Activated T-helper 1 cell treated with anti-CD3 and anti-CD28 coated beads, Interleukin-12 subunit alpha, Interleukin-12 subunit beta, Interleukin-2, Interleukin-4 antibody, amounts not matched to agents 30 ng/mL and 10 ng/mL and 1 ng/mL, durations not matched to agents 14 hours and 24 hours and 36 hours (primary cell): ENCODE results near the gene RARS2. TPM values are rescaled to one million over a fixed set of nuclear protein-coding genes. Genes with fewer than 3 reads are reported as not detected.

ENCODE experiments used
- DNase-seq: peaks from one replicate; pipeline ENCODE4 v3.0.0; 2021; ENCODE audit warnings: low spot score
- H3K27ac Mint-ChIP-seq: one replicate; pipeline ENCODE4 v1.8.0; 2021; ENCODE audit warnings: mild to moderate bottlenecking, mixed read lengths
- H3K27me3 Mint-ChIP-seq: one replicate; pipeline ENCODE4 v1.8.0; 2022; ENCODE audit warnings: mild to moderate bottlenecking, moderate library complexity, mixed read lengths; ENCODE audit not compliant: insufficient read depth
- H3K36me3 Mint-ChIP-seq: one replicate; pipeline ENCODE4 v1.8.0; 2021; ENCODE audit warnings: low read depth, mixed read lengths
- H3K4me1 Mint-ChIP-seq: one replicate; pipeline ENCODE4 v1.8.0; 2021; ENCODE audit warnings: low read depth, mixed read lengths
- H3K4me3 Mint-ChIP-seq: one replicate; pipeline ENCODE4 v1.8.0; 2021; ENCODE audit warnings: mild to moderate bottlenecking, moderate library complexity, mixed read lengths
- H3K9me3 Mint-ChIP-seq: one replicate; pipeline ENCODE4 v1.8.0; 2021; ENCODE audit warnings: mixed read lengths
- intact Hi-C: fragments of 100-400 bp; cut with micrococcal nuclease; formaldehyde crosslinking; loops from one replicate; pipeline ENCODE4 v1.15.1; 2024
- total RNA-seq: library from RNA; stranded (reverse); gene quantifications from 2 replicates; pipeline ENCODE4 v1.2.3, GENCODE V29; 2022

The RARS2 gene
- total RNA-seq, 1 donor from 2014 or later: 24.7 TPM

DNA sequence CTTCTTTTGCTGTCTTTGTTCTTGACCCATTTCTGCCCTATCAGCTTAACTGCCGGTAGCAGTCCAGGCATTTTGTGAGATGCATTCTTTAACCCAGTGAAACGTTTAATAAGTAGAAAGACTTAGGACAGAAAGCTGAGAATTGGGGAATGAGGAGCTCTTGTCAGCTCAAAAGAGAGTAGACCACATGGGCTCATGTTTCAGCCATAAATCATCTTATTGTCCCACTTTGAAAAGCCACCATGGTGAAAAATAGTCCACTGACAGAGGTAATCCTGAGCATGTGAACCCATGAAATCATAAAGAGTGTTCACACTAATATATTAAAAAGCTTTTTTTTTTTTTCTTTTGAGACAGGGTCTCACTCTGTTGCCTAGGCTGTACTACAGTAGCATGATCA is 16.4 kb upstream of the RARS2 start:
- no peak overlapping the region for H3K4me3 Mint-ChIP-seq
- intact Hi-C loops: no loop called here
- H3K4me1 Mint-ChIP-seq: no peaks in the 10 kb centered on the region
- no peak overlapping the region for H3K27ac Mint-ChIP-seq
- H3K27me3 Mint-ChIP-seq: no peaks in the 10 kb centered on the region
- no peaks in the 10 kb centered on the region for H3K9me3 Mint-ChIP-seq
- no peak for DNase-seq
- H3K36me3 Mint-ChIP-seq: peaks cover 11% of the 10 kb centered on the region

DNA sequence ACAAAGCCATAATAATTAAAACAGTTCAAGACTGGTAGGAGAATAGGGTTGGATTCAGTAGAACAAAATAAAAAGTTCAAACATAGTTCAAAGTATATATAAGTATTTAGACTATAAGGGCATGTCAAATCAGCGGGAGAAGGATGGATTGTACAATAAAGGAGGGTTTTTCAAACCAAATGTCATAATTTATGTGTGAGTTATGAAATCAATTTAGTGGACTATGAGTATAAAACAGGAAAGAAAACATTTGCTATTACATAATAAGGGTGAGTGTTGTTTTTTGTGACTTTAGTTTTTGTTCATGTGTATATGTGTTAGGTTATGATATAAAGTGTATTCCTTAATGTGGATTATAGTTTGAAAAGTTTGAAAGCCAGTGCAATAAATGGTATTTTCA is 10.8 kb upstream of the RARS2 start:
- H3K36me3 Mint-ChIP-seq: peaks cover 4% of the 10 kb centered on the region

DNA sequence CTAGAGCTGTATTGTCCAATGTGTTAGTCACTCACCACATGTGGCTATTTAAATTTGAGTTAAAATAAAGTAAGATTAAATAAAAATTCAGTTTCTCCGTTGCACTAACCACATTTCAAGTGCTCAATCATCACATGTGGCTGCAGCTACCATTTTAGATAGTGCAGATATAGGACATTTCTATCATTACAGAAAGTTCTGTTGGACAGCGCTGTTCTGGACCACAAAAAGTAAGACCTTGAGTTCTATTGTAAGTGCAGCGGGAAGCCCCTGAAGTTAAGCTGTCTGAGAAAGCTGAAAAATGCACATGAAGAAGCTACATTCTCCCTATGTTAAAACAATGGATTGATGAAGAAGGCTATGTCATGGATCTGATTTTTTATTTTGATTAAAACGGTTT is 1.2 kb upstream of the RARS2 start:
- intact Hi-C loops: loop anchor here (1.0 to 5.0 kb wide), 9 partner anchors 61 to 1372 kb away; partner anchors contain the start of genes AKIRIN2, RNGTT, SMIM8 and ZNF292
- peaks cover 29% of the 10 kb centered on the region for H3K36me3 Mint-ChIP-seq
- peak overlapping the region; percentile 90 for H3K4me3 Mint-ChIP-seq
- no peak for DNase-seq
- no peaks in the 10 kb centered on the region for H3K9me3 Mint-ChIP-seq
- no peaks in the 10 kb centered on the region for H3K27me3 Mint-ChIP-seq
- H3K27ac Mint-ChIP-seq: peak overlapping the region; percentile 79
- H3K4me1 Mint-ChIP-seq: peaks cover 39% of the 10 kb centered on the region

More for the DNA sequence above, 10.8 kb upstream of the RARS2 start:
- DNase-seq: no peak
- H3K27me3 Mint-ChIP-seq: no peaks in the 10 kb centered on the region
- no peaks in the 10 kb centered on the region for H3K9me3 Mint-ChIP-seq
- no peak overlapping the region for H3K27ac Mint-ChIP-seq
- H3K4me1 Mint-ChIP-seq: no peaks in the 10 kb centered on the region
- H3K4me3 Mint-ChIP-seq: no peak overlapping the region
- intact Hi-C loops: no loop called here

DNA sequence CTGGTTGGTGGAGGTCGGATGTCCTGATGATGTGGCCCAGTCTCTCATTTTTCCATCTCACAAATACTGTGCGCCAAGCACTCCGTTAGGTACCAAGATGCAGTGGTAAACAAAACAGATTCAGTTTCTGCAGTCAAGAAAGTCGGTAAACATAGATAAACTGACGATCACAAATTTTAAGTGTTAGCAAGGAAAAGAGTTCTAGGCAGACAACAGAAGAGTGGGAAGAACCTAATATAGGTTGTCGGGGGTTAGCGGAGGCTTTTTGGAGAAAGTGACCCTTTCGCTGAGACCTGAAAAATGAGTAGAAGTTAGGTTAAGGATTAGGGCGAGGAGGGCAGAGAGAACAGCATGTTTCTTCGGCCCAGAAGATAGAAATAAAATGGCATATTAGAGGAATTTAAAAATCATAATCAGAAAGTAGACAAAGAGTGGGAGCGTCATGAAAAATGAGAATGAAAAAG is 662 bp upstream of the RARS2 start:
- Mint-ChIP-seq H3K27me3 (no peaks in the 10 kb centered on the region), H3K4me1 (peaks cover 42% of the 10 kb centered on the region), H3K4me3 (peak overlapping the region; percentile 90), H3K27ac (peak overlapping the region; percentile 79), H3K36me3 (peaks cover 31% of the 10 kb centered on the region), H3K9me3 (no peaks in the 10 kb centered on the region)
- intact Hi-C loops: loop anchor here (1.0 to 5.0 kb wide), 9 partner anchors 62 to 1373 kb away; partner anchors contain the start of genes AKIRIN2, RNGTT, SMIM8 and ZNF292
- DNase-seq: no peak

DNA sequence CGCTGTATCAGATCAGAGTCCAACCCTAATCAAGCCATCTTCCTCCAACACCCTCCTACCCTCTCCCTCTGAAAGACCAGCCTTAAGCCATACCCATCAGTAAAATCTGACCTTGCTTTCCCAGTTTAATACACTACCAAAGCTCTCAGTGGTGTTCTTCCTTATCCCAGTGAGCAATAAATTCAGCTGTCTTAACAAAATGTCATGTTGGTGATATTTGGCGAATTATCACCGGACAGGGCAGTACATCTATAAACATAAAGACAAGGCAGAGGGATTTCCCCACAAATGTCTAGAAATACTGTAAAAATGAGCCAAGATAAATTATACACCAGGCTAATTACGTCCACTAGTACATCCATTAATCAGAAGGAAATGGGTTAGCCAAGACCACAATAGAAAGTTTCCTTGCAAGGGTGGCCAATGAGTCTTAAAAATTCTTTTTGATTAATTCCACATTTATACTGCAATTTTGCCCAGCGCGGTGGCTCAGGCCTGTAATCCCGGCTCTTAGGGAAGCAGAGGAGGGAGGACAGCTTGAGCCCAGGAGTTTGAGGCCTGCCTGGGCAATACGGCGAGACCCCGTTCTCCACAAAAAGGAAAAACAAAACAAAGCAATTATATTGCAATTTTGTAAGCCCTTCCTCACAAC is 905 bp downstream of the RARS2 start:
- intact Hi-C loops: loop anchor here (10.0 kb wide), 1 partner anchor 324 kb away; no protein-coding TSS in a partner anchor
- Mint-ChIP-seq H3K27me3 (no peaks in the 10 kb centered on the region), H3K4me3 (peak overlapping the region; percentile 90), H3K4me1 (peaks cover 42% of the 10 kb centered on the region), H3K36me3 (peaks cover 23% of the 10 kb centered on the region), H3K27ac (peak overlapping the region; percentile 79), H3K9me3 (no peaks in the 10 kb centered on the region)
- no peak for DNase-seq

DNA sequence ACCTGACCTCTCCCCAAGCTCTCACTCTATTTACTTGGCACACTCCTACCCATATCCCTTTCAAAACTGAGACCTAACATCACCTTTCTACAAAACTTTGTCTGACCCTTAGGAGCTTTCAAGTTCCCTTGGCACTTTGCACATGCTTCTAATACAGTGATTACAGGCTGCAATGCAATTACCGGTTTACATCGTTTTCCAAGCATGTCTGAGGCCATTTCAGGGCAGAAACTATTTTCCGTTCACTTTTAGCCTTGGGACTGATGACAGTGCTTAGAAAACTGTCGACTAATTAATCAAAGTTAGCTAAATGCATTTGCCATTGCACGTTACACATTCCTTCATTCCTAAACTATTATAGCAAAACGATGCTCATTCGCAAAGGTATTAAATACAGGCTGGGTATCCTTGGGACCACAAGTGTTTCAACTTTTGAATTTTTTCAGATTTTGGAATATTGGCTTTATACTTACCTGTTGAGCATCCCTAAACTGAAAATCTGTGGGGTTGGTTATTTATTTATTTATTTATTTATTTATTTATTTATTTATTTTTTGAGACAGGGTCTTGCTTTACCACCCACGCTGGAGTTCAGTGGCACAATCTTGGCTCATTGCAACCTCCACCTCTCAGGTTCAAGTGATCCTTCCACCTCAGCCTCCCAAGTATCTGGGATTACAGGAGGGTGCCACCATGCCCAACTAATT is 3.3 kb downstream of the RARS2 start:
- Mint-ChIP-seq H3K27ac (no peak overlapping the region), H3K36me3 (peaks cover 28% of the 10 kb centered on the region), H3K27me3 (no peaks in the 10 kb centered on the region), H3K4me3 (no peak overlapping the region), H3K4me1 (peaks cover 36% of the 10 kb centered on the region), H3K9me3 (no peaks in the 10 kb centered on the region)
- intact Hi-C loops: loop anchor here (10.0 kb wide), 1 partner anchor 322 kb away; no protein-coding TSS in a partner anchor
- no peak for DNase-seq

DNA sequence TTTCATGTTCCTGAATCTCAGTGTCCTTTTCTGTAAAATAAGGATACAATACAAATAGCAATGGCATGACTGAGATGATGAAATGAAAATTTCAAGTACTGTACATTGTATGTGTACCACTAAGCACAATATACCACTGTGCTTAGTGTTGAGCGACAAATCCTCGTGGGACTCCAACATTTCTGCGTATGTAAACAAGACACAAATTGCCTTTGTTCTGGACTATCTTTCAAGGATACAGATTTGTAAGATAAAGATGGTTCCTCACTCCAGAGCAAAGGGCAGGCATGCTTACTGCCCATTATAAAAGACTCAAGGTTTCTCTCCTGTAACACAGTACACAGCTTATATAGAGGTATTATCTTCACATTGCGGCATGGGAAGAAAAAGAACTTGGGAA is 6.0 kb downstream of the RARS2 start:
- intact Hi-C loops: loop anchor here (10.0 kb wide), 1 partner anchor 319 kb away; no protein-coding TSS in a partner anchor
- Mint-ChIP-seq H3K27ac (no peak overlapping the region), H3K36me3 (peaks cover 28% of the 10 kb centered on the region), H3K4me3 (no peak overlapping the region), H3K9me3 (no peaks in the 10 kb centered on the region), H3K27me3 (no peaks in the 10 kb centered on the region), H3K4me1 (peaks cover 20% of the 10 kb centered on the region)
- no peak for DNase-seq

DNA sequence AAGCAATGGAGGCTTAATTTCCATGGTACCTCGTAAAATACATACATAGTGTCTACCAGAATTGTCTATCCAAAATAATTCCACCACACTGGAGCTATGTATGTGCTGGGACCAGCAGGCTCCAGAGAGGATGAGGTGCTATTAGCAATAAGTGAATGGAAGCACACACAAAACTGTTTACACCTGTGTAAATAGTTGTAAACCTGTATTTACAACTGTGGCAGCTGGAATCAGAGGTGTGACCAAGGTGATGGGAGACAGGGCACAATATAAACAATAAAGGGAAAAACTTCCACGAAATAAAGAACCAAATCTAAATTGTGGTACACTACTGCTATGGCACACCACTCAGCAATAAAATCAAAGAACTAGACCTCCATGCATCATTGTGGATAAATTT is 14.4 kb downstream of the RARS2 start:
- Mint-ChIP-seq H3K4me1 (peaks cover 40% of the 10 kb centered on the region), H3K27me3 (no peaks in the 10 kb centered on the region), H3K4me3 (no peak overlapping the region), H3K36me3 (peaks cover 31% of the 10 kb centered on the region), H3K9me3 (no peaks in the 10 kb centered on the region), H3K27ac (no peak overlapping the region)
- intact Hi-C loops: no loop called here
- DNase-seq: no peak

DNA sequence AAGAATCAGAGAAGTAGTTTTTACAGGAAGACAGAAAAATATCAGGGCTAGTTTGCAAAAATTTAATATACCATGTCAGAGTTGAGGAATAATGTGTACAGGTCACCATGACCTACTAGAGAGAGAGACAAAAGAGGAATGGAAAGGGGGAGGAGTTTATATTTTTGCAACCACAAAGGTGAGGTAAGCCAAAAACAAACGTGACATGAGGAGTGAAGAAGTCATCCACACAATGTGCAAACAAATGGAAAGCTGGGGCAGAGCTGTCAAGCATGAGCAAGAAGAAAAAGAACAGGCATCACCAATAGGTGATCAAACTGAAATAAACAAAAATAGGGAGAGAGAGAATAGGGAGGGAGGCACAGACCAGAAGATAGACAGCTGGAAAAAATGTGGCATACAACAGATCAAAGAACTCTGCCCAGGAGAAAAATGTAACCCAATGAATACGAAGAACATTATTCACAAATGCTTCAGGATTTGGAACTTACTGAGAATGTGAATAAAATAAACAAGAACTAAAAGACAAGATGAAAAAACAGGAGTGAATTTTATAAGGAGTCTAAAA is 15.5 kb downstream of the RARS2 start:
- DNase-seq: no peak
- peak overlapping the region; percentile 34 for H3K4me3 Mint-ChIP-seq
- no peaks in the 10 kb centered on the region for H3K9me3 Mint-ChIP-seq
- peaks cover 31% of the 10 kb centered on the region for H3K36me3 Mint-ChIP-seq
- intact Hi-C loops: no loop called here
- H3K27me3 Mint-ChIP-seq: no peaks in the 10 kb centered on the region
- peaks cover 40% of the 10 kb centered on the region for H3K4me1 Mint-ChIP-seq
- peak overlapping the region; percentile 11 for H3K27ac Mint-ChIP-seq

DNA sequence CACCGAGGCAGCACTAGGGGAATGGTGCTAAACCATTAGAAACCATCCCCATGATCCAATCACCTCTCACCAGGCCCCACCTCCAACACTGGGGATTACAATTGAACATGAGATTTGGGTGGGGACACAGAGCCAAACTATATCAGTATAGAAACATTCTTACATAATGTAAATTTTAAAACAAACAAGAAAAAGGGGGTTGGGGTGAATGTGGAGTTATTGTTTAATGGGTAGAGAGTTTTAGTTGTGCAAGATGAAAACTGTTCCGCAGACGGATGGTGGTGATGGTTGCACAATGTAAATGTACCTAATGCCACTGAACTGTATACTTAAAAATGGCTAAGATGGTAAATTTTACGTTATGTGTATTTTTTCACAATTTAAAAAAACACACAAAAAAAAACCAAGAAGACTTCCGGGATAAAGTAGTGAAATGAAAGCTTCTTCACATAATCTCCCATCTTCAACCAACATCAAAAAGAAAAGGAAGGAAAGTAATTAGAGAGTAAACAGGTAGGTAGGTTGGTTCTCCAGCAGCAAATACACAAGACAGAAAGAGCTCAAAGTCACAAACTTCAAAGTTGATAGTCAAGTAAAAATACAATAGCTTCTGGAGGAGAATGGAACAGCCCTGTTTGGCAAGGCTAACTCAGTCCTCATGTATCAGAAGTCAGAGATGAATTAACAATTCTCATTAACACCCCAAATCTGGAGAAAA is 16.3 kb downstream of the RARS2 start:
- Mint-ChIP-seq H3K27me3 (no peaks in the 10 kb centered on the region), H3K9me3 (no peaks in the 10 kb centered on the region), H3K4me1 (peaks cover 40% of the 10 kb centered on the region), H3K36me3 (peaks cover 33% of the 10 kb centered on the region), H3K4me3 (no peak overlapping the region), H3K27ac (no peak overlapping the region)
- intact Hi-C loops: no loop called here
- DNase-seq: no peak

DNA sequence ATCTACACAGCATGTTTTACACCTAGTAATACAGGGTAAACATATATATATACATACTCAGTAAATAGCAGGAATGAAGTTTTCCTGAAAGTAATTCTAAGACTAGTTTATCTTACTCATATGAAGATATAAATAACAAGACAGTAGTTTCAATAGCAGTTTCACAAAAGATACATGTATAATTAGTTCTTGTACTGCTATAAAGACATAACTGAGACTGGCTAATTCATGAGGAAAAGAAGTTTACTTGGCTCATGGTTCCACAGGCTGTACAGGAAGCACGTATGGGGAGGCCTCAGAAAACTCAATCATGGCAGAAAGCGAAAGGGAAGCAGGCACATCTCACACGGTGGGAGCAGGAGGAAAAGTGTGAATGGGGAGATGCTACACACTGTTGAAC is 16.9 kb downstream of the RARS2 start:
- no peaks in the 10 kb centered on the region for H3K9me3 Mint-ChIP-seq
- DNase-seq: no peak
- H3K4me3 Mint-ChIP-seq: no peak overlapping the region
- H3K4me1 Mint-ChIP-seq: peaks cover 40% of the 10 kb centered on the region
- intact Hi-C loops: no loop called here
- peaks cover 31% of the 10 kb centered on the region for H3K36me3 Mint-ChIP-seq
- H3K27me3 Mint-ChIP-seq: no peaks in the 10 kb centered on the region
- peak overlapping the region; percentile 72 for H3K27ac Mint-ChIP-seq

DNA sequence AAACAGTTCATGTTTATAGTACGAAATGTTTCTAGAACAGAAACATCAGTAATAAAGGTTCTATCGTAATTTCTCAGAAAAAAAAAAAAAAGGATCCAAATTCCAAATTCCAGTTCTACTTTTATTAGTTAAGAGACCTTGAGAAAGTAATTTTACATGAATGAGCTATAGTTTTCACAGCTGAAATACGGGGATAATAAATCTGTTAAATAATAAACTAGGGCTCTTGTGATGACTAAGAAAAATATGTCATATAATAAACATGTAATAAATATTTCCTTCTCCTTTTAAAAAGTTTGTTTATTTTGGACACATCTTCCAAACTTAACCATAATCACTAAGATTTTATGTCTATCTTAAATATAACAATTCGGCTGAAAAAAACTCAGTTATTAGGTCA is 17.8 kb downstream of the RARS2 start:
- peaks cover 40% of the 10 kb centered on the region for H3K4me1 Mint-ChIP-seq
- no peaks in the 10 kb centered on the region for H3K9me3 Mint-ChIP-seq
- intact Hi-C loops: no loop called here
- H3K27ac Mint-ChIP-seq: no peak overlapping the region
- H3K4me3 Mint-ChIP-seq: no peak overlapping the region
- H3K36me3 Mint-ChIP-seq: peaks cover 28% of the 10 kb centered on the region
- no peak for DNase-seq
- no peaks in the 10 kb centered on the region for H3K27me3 Mint-ChIP-seq
